Astrocyte of the spinal cord (primary cell): Measurements from ENCODE around the gene DNAH2.

Experiments
- DNase-seq: peaks from one replicate; pipeline ENCODE4 v3.0.0; 2011; ENCODE audit warnings: low read depth, low spot score
- H3K4me3 ChIP-seq: 2 replicates; pipeline ENCODE4 v1.5.1; 2011; ENCODE audit warnings: low read depth, mild to moderate bottlenecking, low read length, moderate library complexity
- CTCF ChIP-seq: IDR thresholded peaks from 2 replicates; pipeline ENCODE4 v1.5.1; 2012; ENCODE audit warnings: low read depth, mild to moderate bottlenecking, low read length, inconsistent platforms
- in situ Hi-C: cut with HindIII; loops from 2 replicates; pipeline ENCODE4 v1.10.0; 2017; ENCODE audit warnings: low sequenced_read_pairs

Gene DNAH2

DNA sequence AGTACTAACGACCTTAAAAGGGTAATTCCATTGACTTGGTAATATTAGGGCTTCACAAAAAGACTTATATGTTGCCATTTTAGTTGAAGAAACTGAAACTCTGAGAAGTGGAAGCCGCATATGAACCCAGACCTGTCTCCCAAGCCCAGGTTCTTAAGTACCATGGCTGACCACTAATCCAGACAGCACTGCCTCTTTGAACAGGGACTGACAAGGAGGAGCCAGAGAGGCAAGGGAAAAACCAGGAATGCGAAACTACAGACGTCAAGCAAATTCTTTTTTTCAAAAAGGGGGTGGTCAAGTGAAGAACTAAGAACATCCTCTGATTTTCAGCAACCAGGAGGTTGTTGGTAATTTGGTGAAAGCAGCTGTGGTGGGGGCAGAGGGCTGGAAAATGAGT is 155.5 kb downstream of the DNAH2 start:
- H3K4me3 ChIP-seq = no peak overlapping the region
- in situ Hi-C loops = no loop called here
- no peak for TF ChIP-seq CTCF
- DNase-seq = no peak

- in situ Hi-C loops = no loop called here
- no peak overlapping the region for H3K4me3 ChIP-seq
- no peak for TF ChIP-seq CTCF
- DNase-seq = no peak
Observed at GRCh38 chr17:7875804-7876370, 158.3 kb downstream of the DNAH2 start.

DNA sequence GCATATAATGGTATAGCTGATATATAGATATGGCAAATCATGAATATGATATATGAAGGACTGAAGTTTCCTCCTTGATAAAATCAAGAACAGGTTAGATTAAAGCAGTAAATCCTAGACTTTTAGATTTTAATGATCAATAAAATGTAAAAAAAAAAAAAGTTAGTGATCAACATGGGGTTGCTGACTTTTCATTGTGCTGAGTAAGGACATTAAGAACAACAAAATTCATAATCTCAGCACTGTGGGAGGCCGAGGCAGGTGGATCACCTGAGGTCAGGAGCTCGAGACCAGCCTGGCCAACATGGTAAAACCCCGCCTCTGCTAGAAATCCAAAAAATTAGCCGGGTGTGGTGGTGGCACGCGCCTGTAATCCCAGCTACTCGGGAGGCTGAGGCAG is 160.7 kb downstream of the DNAH2 start:
- no peak for TF ChIP-seq CTCF
- DNase-seq = no peak
- in situ Hi-C loops = no loop called here
- H3K4me3 ChIP-seq = no peak overlapping the region

- in situ Hi-C loops = no loop called here
- DNase-seq = no peak
- no peak overlapping the region for H3K4me3 ChIP-seq
- no peak for TF ChIP-seq CTCF
Observed at GRCh38 chr17:7880076-7880868, 162.7 kb downstream of the DNAH2 start.

DNA sequence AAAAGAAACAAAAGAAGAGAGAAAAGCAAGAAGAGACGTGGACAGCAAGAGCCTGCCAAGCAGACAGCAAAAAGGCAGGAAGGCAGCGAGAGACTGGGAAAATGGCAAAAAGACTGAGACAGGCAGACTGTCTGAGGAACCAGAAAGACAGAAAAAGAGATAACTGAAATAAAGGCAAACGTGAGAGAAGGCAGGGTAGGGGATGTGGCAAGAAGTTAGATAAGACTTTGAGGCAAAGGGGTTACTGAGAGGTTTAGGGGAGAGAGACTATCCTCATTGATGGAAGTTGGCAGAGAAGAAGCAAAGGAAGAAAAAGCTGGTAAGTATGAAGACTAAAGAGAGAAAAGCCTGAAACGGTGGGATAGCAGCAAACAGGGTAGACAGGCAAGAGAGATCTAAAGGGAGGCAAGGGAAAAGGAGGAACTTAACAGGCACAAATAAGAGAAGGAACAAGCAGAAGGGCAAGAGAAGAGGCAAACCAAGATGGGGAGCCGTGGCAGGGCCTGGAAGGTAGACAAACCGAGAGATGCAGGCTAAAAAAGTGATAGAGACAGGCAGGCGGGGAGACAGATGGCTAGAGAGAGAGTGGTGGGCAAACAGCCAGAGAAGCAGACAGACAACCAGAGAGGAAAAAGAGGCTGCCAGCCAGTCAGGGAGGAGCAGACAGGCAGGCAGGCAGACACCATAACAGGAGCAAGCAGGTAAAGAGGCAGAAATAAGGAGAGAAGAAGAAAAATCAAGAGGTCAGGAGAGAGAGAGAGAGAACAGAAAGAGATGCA is 163.9 kb downstream of the DNAH2 start:
- TF ChIP-seq CTCF = no peak
- no peak overlapping the region for H3K4me3 ChIP-seq
- DNase-seq = no peak
- in situ Hi-C loops = no loop called here

DNA sequence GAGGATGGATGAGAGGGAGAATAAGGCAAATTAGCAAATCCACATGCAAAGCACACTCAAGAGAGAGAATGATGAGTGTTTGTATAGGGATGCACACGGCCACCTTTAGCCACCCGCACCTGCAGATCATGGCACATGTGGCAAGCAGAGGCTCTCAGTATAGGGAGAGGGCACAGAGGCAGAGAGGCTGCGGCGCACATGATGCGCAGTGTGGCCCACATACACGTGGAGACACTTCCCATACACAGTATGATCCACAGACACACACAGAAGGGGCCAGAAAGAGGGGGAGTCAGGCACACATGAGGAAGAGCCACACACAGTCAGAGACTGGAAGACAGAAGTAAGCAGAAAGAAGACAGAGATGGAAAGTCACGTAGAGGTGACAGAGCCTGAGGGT is 164.5 kb downstream of the DNAH2 start:
- H3K4me3 ChIP-seq = no peak overlapping the region
- no peak for TF ChIP-seq CTCF
- DNase-seq = no peak
- in situ Hi-C loops = no loop called here
